IMR-90 (cell line): ENCODE data around the gene CCHCR1.
"Not testable (repeated sequence)": the region's sequence is repeated elsewhere in the genome, so short reads cannot be mapped to it uniquely, and the experiment has no call there.

ENCODE experiments used
- BHLHE40 ChIP-seq: fragments of 150-350 bp; IDR thresholded peaks from 2 replicates; pipeline ENCODE4 v1.6.1; 2016; ENCODE audit warnings: mild to moderate bottlenecking, low read depth, low read length
- CEBPB ChIP-seq: IDR thresholded peaks from 2 replicates; pipeline ENCODE4 v1.6.1; 2012; ENCODE audit warnings: low read depth, low read length, improper control_type of control experiment
- CHD1 ChIP-seq: IDR thresholded peaks from 2 replicates; pipeline ENCODE4 v1.6.1; 2012; ENCODE audit warnings: low read depth, low read length, improper control_type of control experiment
- MXI1 ChIP-seq: IDR thresholded peaks from 2 replicates; pipeline ENCODE4 v1.6.1; 2012; ENCODE audit warnings: low read depth, mild to moderate bottlenecking, low read length, moderate library complexity, borderline replicate concordance
- NFE2L2 ChIP-seq: fragments of 150-350 bp; IDR thresholded peaks from 2 replicates; pipeline ENCODE4 v1.6.1; 2016; ENCODE audit warnings: low read depth, mild to moderate bottlenecking, low read length
- POLR2A ChIP-seq: IDR thresholded peaks from 2 replicates; pipeline ENCODE4 v1.6.1; 2012; ENCODE audit warnings: mild to moderate bottlenecking, low read depth, low read length
- RCOR1 ChIP-seq: IDR thresholded peaks from 2 replicates; pipeline ENCODE4 v1.6.1; 2012; ENCODE audit warnings: mild to moderate bottlenecking, low read length, improper control_type of control experiment; ENCODE audit not compliant: insufficient replicate concordance
- RFX5 ChIP-seq: IDR thresholded peaks from 2 replicates; pipeline ENCODE4 v1.8.0; 2012; ENCODE audit warnings: low read depth, mild to moderate bottlenecking, low read length, moderate library complexity
- SMC3 ChIP-seq: fragments of 150-350 bp; IDR thresholded peaks from 2 replicates; pipeline ENCODE4 v1.6.1; 2016; ENCODE audit warnings: low read depth, mild to moderate bottlenecking, antibody characterized with exemption, low read length, moderate library complexity
- TF ChIP-seq, protein P1 (sequence below): conservative IDR thresholded peaks from 2 replicates; pipeline ENCODE4 v1.5.1; 2012; ENCODE audit warnings: mild to moderate bottlenecking, low read depth, low read length, improper control_type of control experiment
- TF ChIP-seq, protein P2 (sequence below): fragments of 150-350 bp; IDR thresholded peaks from 2 replicates; pipeline ENCODE4 v1.6.1; 2017; ENCODE audit warnings: mild to moderate bottlenecking, antibody characterized with exemption, low read length, low read depth
- TF ChIP-seq, protein P3 (sequence below): fragments of 150-350 bp; IDR thresholded peaks from 2 replicates; pipeline ENCODE4 v1.6.1; 2016; ENCODE audit warnings: low read depth, mild to moderate bottlenecking, low read length, moderate library complexity, borderline replicate concordance

DNA sequence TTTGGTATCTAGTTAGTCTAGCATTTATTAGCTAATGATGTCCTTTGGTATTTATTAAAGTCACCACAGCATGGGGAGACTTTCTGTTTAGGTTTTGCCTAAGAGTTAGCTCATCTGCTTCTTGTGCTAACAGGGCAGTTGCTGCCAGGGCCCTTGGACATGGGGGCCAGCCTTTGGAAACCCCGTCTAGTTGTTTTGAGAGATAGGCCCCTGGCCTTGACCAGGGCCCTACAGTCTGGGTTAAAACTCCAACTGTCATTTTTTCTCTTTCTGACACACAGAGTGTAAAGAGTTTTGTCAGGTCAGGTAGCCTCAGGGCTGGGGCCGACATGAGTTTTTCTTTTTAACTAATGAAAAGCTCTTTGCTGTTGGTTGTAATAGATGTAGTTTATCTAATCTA lies 25.7 kb upstream of the CCHCR1 start:
- TF ChIP-seq, protein P1, sequence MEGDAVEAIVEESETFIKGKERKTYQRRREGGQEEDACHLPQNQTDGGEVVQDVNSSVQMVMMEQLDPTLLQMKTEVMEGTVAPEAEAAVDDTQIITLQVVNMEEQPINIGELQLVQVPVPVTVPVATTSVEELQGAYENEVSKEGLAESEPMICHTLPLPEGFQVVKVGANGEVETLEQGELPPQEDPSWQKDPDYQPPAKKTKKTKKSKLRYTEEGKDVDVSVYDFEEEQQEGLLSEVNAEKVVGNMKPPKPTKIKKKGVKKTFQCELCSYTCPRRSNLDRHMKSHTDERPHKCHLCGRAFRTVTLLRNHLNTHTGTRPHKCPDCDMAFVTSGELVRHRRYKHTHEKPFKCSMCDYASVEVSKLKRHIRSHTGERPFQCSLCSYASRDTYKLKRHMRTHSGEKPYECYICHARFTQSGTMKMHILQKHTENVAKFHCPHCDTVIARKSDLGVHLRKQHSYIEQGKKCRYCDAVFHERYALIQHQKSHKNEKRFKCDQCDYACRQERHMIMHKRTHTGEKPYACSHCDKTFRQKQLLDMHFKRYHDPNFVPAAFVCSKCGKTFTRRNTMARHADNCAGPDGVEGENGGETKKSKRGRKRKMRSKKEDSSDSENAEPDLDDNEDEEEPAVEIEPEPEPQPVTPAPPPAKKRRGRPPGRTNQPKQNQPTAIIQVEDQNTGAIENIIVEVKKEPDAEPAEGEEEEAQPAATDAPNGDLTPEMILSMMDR = not testable (repeated sequence)
- TF ChIP-seq CEBPB, POLR2A, SMC3, RCOR1, NFE2L2, MXI1, RFX5, BHLHE40, CHD1: not testable (repeated sequence)
- TF ChIP-seq, protein P2, sequence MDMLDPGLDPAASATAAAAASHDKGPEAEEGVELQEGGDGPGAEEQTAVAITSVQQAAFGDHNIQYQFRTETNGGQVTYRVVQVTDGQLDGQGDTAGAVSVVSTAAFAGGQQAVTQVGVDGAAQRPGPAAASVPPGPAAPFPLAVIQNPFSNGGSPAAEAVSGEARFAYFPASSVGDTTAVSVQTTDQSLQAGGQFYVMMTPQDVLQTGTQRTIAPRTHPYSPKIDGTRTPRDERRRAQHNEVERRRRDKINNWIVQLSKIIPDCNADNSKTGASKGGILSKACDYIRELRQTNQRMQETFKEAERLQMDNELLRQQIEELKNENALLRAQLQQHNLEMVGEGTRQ = not testable (repeated sequence)
- TF ChIP-seq, protein P3, sequence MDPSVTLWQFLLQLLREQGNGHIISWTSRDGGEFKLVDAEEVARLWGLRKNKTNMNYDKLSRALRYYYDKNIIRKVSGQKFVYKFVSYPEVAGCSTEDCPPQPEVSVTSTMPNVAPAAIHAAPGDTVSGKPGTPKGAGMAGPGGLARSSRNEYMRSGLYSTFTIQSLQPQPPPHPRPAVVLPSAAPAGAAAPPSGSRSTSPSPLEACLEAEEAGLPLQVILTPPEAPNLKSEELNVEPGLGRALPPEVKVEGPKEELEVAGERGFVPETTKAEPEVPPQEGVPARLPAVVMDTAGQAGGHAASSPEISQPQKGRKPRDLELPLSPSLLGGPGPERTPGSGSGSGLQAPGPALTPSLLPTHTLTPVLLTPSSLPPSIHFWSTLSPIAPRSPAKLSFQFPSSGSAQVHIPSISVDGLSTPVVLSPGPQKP = not testable (repeated sequence)
